ENCODE results near the gene TGFA. TPM values are rescaled to one million over a fixed set of nuclear protein-coding genes. Genes with fewer than 3 reads are reported as not detected.

TGFA gene
- total RNA-seq, 1 donor = not detected

- no peak overlapping the region for H2AFZ ChIP-seq (ENCODE audit: low read length)
- no peaks in the 10 kb centered on the region for H3K36me3 ChIP-seq (ENCODE audit: insufficient read depth, low read length)
- no peak overlapping the region for H3K27ac ChIP-seq (ENCODE audit: low read depth, low read length)
- no peak overlapping the region for H3K4me3 ChIP-seq (ENCODE audit: insufficient read depth, low read length)
- H3K4me2 ChIP-seq (ENCODE audit: insufficient read depth, low read length) = no peak overlapping the region
- no peaks in the 10 kb centered on the region for H3K27me3 ChIP-seq (ENCODE audit: insufficient read depth, low read length)
- no peak for DNase-seq (ENCODE audit: insufficient read length, low spot score, missing footprints)
- H4K20me1 ChIP-seq (ENCODE audit: insufficient read depth, low read length) = no peaks in the 10 kb centered on the region
- no peaks in the 10 kb centered on the region for H3K9me3 ChIP-seq (ENCODE audit: low read depth, low read length)
- H3K4me1 ChIP-seq (ENCODE audit: insufficient read depth, low read length) = peaks cover 20% of the 10 kb centered on the region
- H3K79me2 ChIP-seq (ENCODE audit: insufficient read depth, low read length) = no peaks in the 10 kb centered on the region
- TF ChIP-seq, protein P1, sequence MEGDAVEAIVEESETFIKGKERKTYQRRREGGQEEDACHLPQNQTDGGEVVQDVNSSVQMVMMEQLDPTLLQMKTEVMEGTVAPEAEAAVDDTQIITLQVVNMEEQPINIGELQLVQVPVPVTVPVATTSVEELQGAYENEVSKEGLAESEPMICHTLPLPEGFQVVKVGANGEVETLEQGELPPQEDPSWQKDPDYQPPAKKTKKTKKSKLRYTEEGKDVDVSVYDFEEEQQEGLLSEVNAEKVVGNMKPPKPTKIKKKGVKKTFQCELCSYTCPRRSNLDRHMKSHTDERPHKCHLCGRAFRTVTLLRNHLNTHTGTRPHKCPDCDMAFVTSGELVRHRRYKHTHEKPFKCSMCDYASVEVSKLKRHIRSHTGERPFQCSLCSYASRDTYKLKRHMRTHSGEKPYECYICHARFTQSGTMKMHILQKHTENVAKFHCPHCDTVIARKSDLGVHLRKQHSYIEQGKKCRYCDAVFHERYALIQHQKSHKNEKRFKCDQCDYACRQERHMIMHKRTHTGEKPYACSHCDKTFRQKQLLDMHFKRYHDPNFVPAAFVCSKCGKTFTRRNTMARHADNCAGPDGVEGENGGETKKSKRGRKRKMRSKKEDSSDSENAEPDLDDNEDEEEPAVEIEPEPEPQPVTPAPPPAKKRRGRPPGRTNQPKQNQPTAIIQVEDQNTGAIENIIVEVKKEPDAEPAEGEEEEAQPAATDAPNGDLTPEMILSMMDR (IDR thresholded peaks at IDR 0.05; ENCODE audit: extremely low read depth, low read depth, low read length) = no peak
Measured at GRCh38 chr2:70526126-70526525, 27.5 kb downstream of the TGFA start.

GRCh38 chr2:70525032-70525431 is 28.6 kb downstream of the TGFA start:
- Histone ChIP-seq H3K4me2 (ENCODE audit: insufficient read depth, low read length) (peak overlapping the region; percentile 69), H3K4me1 (ENCODE audit: insufficient read depth, low read length) (peaks cover 20% of the 10 kb centered on the region), H3K27me3 (ENCODE audit: insufficient read depth, low read length) (no peaks in the 10 kb centered on the region), H3K79me2 (ENCODE audit: insufficient read depth, low read length) (no peaks in the 10 kb centered on the region), H3K36me3 (ENCODE audit: insufficient read depth, low read length) (no peaks in the 10 kb centered on the region), H3K27ac (ENCODE audit: low read depth, low read length) (peak overlapping the region; percentile 51), H3K9me3 (ENCODE audit: low read depth, low read length) (no peaks in the 10 kb centered on the region), H2AFZ (ENCODE audit: low read length) (no peak overlapping the region), H4K20me1 (ENCODE audit: insufficient read depth, low read length) (no peaks in the 10 kb centered on the region), H3K4me3 (ENCODE audit: insufficient read depth, low read length) (peak overlapping the region; percentile 0)
- TF ChIP-seq, protein P1 (IDR thresholded peaks at IDR 0.05; ENCODE audit: extremely low read depth, low read depth, low read length) = no peak
- peak; percentile 78 for DNase-seq (ENCODE audit: insufficient read length, low spot score, missing footprints)

GRCh38 chr2:70523996-70524965 is 29.3 kb downstream of the TGFA start:
- TF ChIP-seq, protein P1 (IDR thresholded peaks at IDR 0.05; ENCODE audit: extremely low read depth, low read depth, low read length) = no peak
- Histone ChIP-seq H3K4me1 (ENCODE audit: insufficient read depth, low read length) (peaks cover 20% of the 10 kb centered on the region), H4K20me1 (ENCODE audit: insufficient read depth, low read length) (no peaks in the 10 kb centered on the region), H3K27me3 (ENCODE audit: insufficient read depth, low read length) (no peaks in the 10 kb centered on the region), H2AFZ (ENCODE audit: low read length) (no peak overlapping the region), H3K4me3 (ENCODE audit: insufficient read depth, low read length) (peak overlapping the region; percentile 0), H3K9me3 (ENCODE audit: low read depth, low read length) (no peaks in the 10 kb centered on the region), H3K4me2 (ENCODE audit: insufficient read depth, low read length) (peak overlapping the region; percentile 69), H3K36me3 (ENCODE audit: insufficient read depth, low read length) (no peaks in the 10 kb centered on the region), H3K79me2 (ENCODE audit: insufficient read depth, low read length) (no peaks in the 10 kb centered on the region), H3K27ac (ENCODE audit: low read depth, low read length) (peak overlapping the region; percentile 51)
- DNase-seq (ENCODE audit: insufficient read length, low spot score, missing footprints) = peak; percentile 93

DNA sequence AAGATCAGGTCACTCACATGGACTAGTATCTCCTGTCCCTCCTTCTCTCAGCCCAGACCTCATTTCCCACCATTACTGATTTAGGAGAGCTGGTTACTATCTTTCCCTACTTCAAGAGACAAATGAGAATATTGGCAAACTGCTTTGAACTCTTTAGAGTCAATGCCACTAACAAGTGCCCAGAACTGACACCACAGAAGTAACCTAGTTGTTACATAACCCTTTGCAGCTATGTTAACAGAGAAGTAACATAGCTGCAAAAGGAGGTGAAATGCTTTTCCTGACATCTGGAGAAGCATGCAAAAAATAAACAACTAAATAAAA is 30.0 kb downstream of the TGFA start:
- H3K27ac ChIP-seq (ENCODE audit: low read depth, low read length) = no peak overlapping the region
- TF ChIP-seq, protein P1 (IDR thresholded peaks at IDR 0.05; ENCODE audit: extremely low read depth, low read depth, low read length) = no peak
- H3K27me3 ChIP-seq (ENCODE audit: insufficient read depth, low read length) = no peaks in the 10 kb centered on the region
- H3K4me2 ChIP-seq (ENCODE audit: insufficient read depth, low read length) = peak overlapping the region; percentile 69
- H3K4me3 ChIP-seq (ENCODE audit: insufficient read depth, low read length) = no peak overlapping the region
- no peak for DNase-seq (ENCODE audit: insufficient read length, low spot score, missing footprints)
- no peak overlapping the region for H2AFZ ChIP-seq (ENCODE audit: low read length)
- no peaks in the 10 kb centered on the region for H3K36me3 ChIP-seq (ENCODE audit: insufficient read depth, low read length)
- H4K20me1 ChIP-seq (ENCODE audit: insufficient read depth, low read length) = no peaks in the 10 kb centered on the region
- no peaks in the 10 kb centered on the region for H3K79me2 ChIP-seq (ENCODE audit: insufficient read depth, low read length)
- no peaks in the 10 kb centered on the region for H3K9me3 ChIP-seq (ENCODE audit: low read depth, low read length)
- peaks cover 20% of the 10 kb centered on the region for H3K4me1 ChIP-seq (ENCODE audit: insufficient read depth, low read length)
